SIG-M5 treated with dmso at 0.1 percent for 504 hours (cell line): ENCODE measurements around the gene RARRES1.

ENCODE experiments used
- DNase-seq: peaks from one replicate; lab custom pipeline; 2025; ENCODE audit not compliant: unreplicated experiment; lab: John Stamatoyannopoulos, UW

The RARRES1 gene

DNA sequence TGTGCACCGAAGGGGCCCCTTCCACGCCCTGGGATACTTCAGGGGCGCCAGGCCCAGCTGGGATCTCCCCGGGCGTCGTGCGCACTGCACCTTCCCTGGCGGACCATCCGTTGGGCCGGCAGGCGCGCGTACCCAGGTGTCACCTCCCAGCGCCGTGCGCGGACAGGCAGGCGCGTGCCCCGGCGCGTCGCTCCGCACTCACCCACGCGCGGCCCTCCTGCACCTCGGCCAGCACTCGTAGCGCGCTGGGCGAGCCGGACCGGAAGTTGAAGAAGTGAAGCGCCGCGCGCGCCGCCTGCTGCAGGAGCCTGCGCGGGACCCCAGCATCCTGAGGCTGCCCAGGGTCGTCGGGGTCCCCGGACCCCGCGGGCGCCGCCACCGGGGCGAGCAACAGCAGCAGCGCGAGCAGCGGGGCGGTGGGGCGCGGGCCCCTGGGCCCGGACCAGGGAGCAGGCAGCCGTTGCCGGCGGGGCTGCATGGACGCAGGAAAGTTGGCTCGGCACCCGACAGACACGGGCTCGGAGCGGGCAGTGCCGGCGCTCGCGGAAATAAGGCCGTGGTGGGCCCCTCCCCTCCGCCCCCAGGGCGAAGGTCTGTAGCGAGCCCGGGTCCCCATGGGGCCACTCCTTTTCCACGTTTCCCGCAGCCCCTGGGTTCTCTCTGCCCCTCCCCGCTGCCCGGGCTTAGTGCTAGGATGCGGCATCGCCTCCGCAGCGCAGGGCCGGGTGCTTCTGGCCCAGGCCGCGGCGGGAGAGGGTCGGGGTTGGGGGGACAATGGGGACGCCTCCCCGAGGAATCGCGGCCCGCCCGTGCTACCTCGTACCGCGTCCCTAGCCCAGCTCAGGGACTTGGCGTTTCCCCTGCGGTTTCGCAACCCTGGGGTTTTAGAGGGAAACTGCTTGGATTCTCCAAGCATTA is at the start of gene RARRES1:
TSS of gene RARRES1 (minus strand) at position 520 of the 918 bp plus-strand sequence. CDS start at position 478, 42 bp downstream.
- no peak for DNase-seq

DNA sequence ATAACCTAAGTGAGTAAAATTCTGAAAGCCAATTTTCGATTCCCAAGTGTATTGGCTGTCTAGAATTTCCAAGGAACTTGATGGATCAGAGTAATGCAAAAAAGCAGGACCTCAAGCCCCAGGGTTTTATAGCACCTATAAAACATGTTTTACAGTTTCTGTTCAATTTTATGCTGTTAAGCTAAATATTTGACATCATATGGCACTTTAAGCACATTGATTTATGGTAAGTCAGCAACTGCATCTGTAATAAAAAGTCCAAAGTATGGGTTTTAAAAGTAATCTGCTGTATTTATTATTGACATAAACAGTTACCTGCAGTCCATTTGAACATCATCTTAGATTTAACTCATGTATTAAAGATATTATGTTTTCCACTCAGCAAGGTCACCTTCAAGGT is 49.6 kb upstream of the RARRES1 start:
- DNase-seq = no peak

DNA sequence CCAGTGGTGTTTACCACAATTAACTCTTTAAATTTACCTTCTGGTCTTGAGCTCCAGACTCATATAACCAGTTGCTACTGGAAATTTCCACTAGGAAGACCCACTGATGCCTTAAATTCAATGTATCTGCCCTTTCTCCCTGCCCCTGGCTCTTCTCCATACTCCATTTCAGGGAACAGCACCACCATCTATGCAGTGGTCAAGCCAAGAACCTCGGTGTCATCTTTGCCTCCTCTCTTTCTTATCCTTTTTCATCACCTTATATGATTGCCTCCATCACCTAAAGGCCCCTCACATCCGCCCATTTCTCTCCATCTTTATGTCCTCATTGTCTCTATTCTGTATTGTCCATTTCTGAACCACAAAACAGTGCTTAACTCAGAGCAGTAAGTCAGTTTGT is 48.9 kb upstream of the RARRES1 start:
- DNase-seq = no peak

- DNase-seq = no peak
Observed at GRCh38 chr3:158780766-158781165, 48.5 kb upstream of the RARRES1 start.

DNA sequence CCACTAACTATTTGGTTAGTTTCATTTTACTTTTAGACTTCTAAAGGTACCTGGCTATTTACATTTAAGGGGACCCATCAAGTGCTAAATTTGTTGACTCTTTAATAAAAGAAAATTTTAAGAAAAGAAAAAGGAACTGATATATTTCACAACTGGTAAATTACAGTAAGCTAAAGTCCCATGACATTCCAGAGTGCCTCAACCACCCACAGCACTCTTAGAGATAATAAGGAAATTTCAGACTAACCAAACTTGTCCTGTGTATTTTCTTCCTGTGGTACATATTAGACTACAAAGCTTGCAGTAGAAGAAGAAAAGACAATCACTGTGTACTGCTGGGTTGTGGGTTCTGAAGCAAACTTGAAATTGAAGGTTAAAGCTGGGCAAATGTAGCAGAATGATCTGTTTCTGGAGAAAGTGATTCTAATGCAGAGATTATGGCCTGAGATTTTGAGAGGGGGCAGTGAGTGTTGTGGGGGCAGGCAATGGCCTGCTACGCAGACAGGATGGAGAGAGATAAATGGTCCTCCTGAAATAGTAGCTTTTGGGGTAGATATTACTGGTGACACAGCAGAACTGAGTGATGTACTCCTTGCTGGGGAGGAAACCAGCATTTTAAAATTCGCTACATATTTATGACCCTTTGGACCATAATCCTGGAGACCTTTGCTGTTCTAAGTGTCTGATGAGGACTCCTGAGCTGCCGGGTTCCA is 45.1 kb upstream of the RARRES1 start:
- DNase-seq = no peak

DNA sequence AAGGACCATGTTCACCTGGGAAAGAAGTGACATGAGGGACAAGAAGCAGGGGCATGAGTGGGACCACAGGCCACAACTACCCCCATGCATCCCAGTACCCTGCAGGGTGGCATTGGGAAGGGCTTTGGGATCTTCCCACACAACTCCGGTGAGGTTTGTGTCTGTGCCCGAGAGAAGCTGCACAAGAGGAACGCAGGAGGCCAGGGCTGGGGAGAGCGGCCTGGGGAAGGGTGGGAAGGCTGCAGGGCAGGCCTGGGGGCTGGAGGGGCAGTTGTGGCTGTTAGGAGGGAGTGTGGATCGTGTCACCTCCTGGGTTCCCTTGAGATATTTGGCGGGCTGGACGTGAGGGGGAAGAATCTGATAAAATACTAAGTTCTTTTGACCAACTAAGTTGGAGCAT is 44.3 kb upstream of the RARRES1 start:
- DNase-seq = no peak

DNA sequence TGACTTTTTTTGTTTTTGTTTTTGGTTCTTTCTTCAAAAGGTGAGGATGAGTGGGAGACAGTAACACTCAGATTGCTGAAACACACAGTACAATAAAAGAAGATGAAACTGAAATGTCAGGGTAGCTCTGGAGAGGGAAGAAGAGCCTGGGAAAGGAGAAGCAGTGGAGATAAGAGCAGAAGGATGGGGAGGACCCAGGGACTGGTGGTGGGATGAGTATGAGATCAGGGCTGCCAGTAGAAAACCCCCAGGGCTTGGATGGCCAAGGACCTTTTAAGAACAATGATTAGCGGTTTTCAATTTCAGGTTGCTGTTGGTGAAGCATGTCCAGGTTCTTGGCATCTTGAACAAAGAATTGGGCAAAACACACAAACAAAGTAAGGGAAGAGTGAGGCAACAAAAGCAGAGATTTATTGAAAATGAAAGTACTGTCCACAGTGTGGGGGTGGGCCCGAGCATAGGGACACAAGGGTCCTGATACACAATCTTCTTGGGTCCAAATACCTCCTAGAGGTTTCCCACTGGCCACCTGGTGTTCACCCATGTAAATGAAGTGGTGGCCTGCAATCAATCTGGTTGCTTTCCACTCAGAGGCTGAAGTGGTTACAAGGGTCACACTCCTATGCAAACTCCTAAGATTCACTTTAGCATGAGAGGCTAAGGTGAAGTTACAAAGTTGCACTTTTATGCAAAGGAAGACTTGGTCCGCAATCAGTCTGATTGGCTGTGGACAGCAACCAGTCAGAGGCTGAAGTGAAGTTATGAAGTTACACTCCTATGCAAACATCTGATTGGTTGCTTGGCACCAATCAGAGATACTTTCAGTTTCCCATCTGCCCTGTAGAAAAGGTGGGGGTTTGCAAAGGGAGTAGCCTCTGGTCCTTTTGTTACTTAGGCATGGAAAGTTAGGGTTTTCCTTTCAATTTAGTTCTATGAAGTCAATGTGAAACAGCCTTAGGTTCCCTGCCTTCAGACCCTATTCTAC is 43.5 kb upstream of the RARRES1 start:
- DNase-seq = no peak

- DNase-seq = no peak
Observed at GRCh38 chr3:158774965-158775364, 42.7 kb upstream of the RARRES1 start.

GRCh38 chr3:158773845-158774830 is 41.9 kb upstream of the RARRES1 start:
- no peak for DNase-seq

DNA sequence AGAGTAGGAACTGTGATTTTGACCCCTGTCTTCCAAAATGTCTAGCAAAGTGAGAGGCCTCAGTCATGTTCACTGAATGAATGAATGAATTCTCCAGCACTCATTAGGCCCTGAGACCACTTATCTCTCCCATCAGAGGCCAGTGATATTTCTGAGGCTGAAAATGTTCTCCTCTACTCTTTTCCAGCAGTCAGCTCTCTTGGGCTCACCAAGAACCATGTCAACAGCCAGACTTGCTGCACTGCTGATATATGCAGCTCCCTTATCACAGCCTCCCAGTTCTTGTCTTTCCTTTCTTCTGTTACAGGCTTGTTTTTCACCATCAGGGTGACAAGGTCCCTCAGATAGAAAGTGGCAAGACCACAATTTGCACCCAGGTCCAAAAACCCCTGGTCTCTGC is 40.9 kb upstream of the RARRES1 start:
- DNase-seq = no peak

- DNase-seq = no peak
Observed at GRCh38 chr3:158771982-158772381, 39.7 kb upstream of the RARRES1 start.

- no peak for DNase-seq
Observed at GRCh38 chr3:158771577-158771976, 39.3 kb upstream of the RARRES1 start.

- no peak for DNase-seq
Observed at GRCh38 chr3:158770741-158771350, 38.6 kb upstream of the RARRES1 start.

GRCh38 chr3:158769952-158770740 is 37.9 kb upstream of the RARRES1 start:
- DNase-seq = no peak

GRCh38 chr3:158769549-158769948 is 37.3 kb upstream of the RARRES1 start:
- DNase-seq = no peak

- DNase-seq = no peak
Observed at GRCh38 chr3:158768881-158769543, 36.8 kb upstream of the RARRES1 start.

DNA sequence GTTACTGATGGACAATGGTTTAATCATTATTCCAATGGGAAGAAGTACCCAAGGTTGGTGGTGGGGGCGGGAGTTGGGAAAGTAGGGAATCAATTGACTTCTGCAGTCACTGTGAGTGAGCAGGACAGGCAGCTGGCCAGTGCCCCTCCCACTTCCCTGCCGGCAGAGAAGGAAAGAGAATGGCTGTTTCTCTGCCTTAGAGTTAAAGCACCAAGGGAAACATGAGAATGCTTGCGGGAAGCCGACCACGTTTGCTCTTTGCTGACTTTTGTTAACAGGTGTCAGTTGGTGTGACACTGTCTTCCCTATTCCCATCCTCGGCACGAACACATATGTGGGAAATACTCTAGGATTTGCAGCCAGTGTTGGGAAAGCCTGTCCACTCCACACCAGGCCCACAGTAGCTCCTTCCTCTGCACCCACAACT is 36.1 kb upstream of the RARRES1 start:
- DNase-seq = no peak

DNA sequence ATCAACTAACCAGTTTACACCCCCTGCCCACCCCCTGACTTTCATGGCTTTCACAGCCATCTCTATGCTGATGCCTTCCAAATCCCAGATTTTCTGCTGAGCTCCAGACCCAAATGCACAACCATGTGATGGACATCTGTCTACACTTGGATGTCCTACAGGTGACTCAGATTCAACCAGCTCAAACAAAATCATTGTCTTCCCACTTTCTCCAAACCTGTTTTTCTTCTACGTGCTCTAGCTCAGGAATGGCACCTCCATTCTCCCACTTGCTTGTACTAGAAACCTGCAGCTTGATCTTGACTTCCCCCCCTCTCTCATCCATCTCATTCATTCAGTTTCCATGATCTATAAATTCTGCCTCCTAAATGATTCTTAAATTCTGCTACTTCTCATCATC is 34.1 kb upstream of the RARRES1 start:
- DNase-seq = no peak
